Trophoblast cell (in vitro differentiated cells and primary cell): ENCODE measurements around the gene HIF1AN.

Experiments used
- DNase-seq, 2 donors: peaks; one replicate each; pipeline ENCODE4 v3.0.0-alpha.2; 2016
- H2AFZ ChIP-seq: 2 replicates; pipeline ENCODE4 v1.6.1; 2013; ENCODE audit warnings: low read length, moderate library complexity, mild to moderate bottlenecking; ENCODE audit not compliant: insufficient read depth, poor library complexity
- H2AK5ac ChIP-seq: 2 replicates; pipeline ENCODE4 v1.6.1; 2013; ENCODE audit warnings: mild to moderate bottlenecking, low read length
- H2BK120ac ChIP-seq: 2 replicates; pipeline ENCODE4 v1.6.1; 2013; ENCODE audit warnings: low read length, mild to moderate bottlenecking, moderate library complexity; ENCODE audit not compliant: insufficient read depth, poor library complexity
- H2BK12ac ChIP-seq: 2 replicates; pipeline ENCODE4 v1.6.1; 2013; ENCODE audit warnings: mild to moderate bottlenecking, low read length, moderate library complexity
- H2BK5ac ChIP-seq: 2 replicates; pipeline ENCODE4 v1.6.1; 2013; ENCODE audit warnings: low read length, low read depth, moderate library complexity, mild to moderate bottlenecking; ENCODE audit not compliant: poor library complexity
- H3K14ac ChIP-seq: 2 replicates; pipeline ENCODE4 v1.6.1; 2013; ENCODE audit warnings: mild to moderate bottlenecking, low read length
- H3K18ac ChIP-seq: 2 replicates; pipeline ENCODE4 v1.6.1; 2013; ENCODE audit warnings: mild to moderate bottlenecking, low read length
- H3K23ac ChIP-seq: 2 replicates; pipeline ENCODE4 v1.6.1; 2013; ENCODE audit warnings: low read length
- H3K27ac ChIP-seq: 2 replicates; pipeline ENCODE4 v1.5.1; 2013; ENCODE audit warnings: low read depth, mild to moderate bottlenecking, inconsistent platforms, low read length, moderate library complexity
- H3K27me3 ChIP-seq: 2 replicates; pipeline ENCODE4 v1.6.1; 2013; ENCODE audit warnings: inconsistent platforms, mild to moderate bottlenecking, low read length, moderate library complexity; ENCODE audit not compliant: insufficient read depth
- H3K36me3 ChIP-seq, 2 experiments: 1 replicate in 1 of 2; 2 replicates in 1 of 2; pipeline ENCODE4 v1.6.1; 2013; ENCODE audit warnings: low read length in 2 of 2, mild to moderate bottlenecking in 2 of 2, moderate library complexity in 1 of 2; ENCODE audit not compliant: insufficient read depth in 2 of 2, control insufficient read depth in 1 of 2
- H3K4ac ChIP-seq: 2 replicates; pipeline ENCODE4 v1.6.1; 2013; ENCODE audit warnings: low read depth, mild to moderate bottlenecking, low read length, moderate library complexity
- H3K4me1 ChIP-seq, 2 experiments: 1 replicate in 1 of 2; 2 replicates in 1 of 2; pipeline ENCODE4 v1.6.1; 2013; ENCODE audit warnings: low read length in 2 of 2, mild to moderate bottlenecking in 2 of 2, moderate library complexity in 1 of 2; ENCODE audit not compliant: insufficient read depth in 2 of 2, control insufficient read depth in 1 of 2
- H3K4me2 ChIP-seq: 2 replicates; pipeline ENCODE4 v1.6.1; 2013; ENCODE audit warnings: inconsistent platforms, mild to moderate bottlenecking, low read length, moderate library complexity
- H3K4me3 ChIP-seq: 2 replicates; pipeline ENCODE4 v1.5.1; 2013; ENCODE audit warnings: mild to moderate bottlenecking, low read depth, low read length, inconsistent platforms
- H3K79me1 ChIP-seq: one replicate; pipeline ENCODE4 v1.6.1; 2013; ENCODE audit warnings: low read length
- H3K79me2 ChIP-seq: 2 replicates; pipeline ENCODE4 v1.6.1; 2013; ENCODE audit warnings: low read length, mild to moderate bottlenecking; ENCODE audit not compliant: control insufficient read depth, insufficient read depth, poor library complexity
- H3K9ac ChIP-seq: 2 replicates; pipeline ENCODE4 v1.6.1; 2013; ENCODE audit warnings: mild to moderate bottlenecking, low read length
- H3K9me3 ChIP-seq: 2 replicates; pipeline ENCODE4 v1.6.1; 2013; ENCODE audit warnings: low read depth, mild to moderate bottlenecking, control low read depth, inconsistent platforms, low read length; ENCODE audit not compliant: insufficient read depth
- H4K12ac ChIP-seq: 2 replicates; pipeline ENCODE4 v1.6.1; 2013; ENCODE audit warnings: low read depth, mild to moderate bottlenecking, low read length, moderate library complexity
- H4K8ac ChIP-seq: 2 replicates; pipeline ENCODE4 v1.6.1; 2013; ENCODE audit warnings: low read depth, mild to moderate bottlenecking, low read length, moderate library complexity
- H4K91ac ChIP-seq: one replicate; pipeline ENCODE4 v1.6.1; 2013; ENCODE audit warnings: low read depth, mild to moderate bottlenecking, low read length, moderate library complexity
- WGBS: extraction: QIAGEN DNeasy Blood & Tissue Kit; methylation state at CpG from one replicate; pipeline ENCODE4 v1.1.7; 2013; ENCODE audit warnings: missing lambda C conversion rate; ENCODE audit not compliant: insufficient read length, insufficient coverage; ENCODE audit errors: extremely low coverage; 5-methylcytosine and 5-hydroxymethylcytosine counted together

Gene HIF1AN

DNA sequence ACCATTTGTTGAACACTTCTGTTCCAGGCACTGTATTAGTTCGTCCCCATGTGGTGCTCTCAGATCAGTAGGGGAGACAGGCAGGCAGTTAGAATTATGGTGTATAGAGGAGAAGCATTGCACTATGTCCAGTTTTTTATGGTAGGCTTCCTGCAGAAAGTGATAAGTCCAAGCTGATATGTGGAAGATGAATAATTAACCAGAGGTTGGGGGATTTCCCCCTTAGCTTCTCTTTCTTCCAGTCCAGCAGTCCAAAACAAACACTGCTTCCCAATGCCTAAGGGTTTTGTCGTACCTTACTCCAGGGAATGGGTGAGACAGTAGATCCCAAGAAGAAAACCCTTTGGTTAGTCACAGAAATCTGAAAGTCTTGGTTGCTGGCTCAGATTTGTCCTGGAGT, 19.2 kb downstream of the HIF1AN start:
- no peak overlapping the region for H3K9ac ChIP-seq
- H2AK5ac ChIP-seq: no peak overlapping the region
- no peak overlapping the region for H3K4me2 ChIP-seq
- no peak overlapping the region for H2BK5ac ChIP-seq
- H3K79me1 ChIP-seq: no peaks in the 10 kb centered on the region
- H3K23ac ChIP-seq: no peak overlapping the region
- H3K4ac ChIP-seq: no peak overlapping the region
- no peak overlapping the region for H2BK12ac ChIP-seq
- H3K36me3 ChIP-seq: peaks cover 4 to 19% of the 10 kb centered on the region in 2 experiments
- H4K91ac ChIP-seq: no peak overlapping the region
- no peak overlapping the region for H3K27ac ChIP-seq
- no CpG with 5 or more reads among the region's 2 CpGs for WGBS
- no peaks in the 10 kb centered on the region for H3K27me3 ChIP-seq
- no peaks in the 10 kb centered on the region for H3K9me3 ChIP-seq
- no peak overlapping the region for H4K12ac ChIP-seq
- H2BK120ac ChIP-seq: no peak overlapping the region
- no peak overlapping the region for H2AFZ ChIP-seq
- no peak overlapping the region for H3K4me3 ChIP-seq
- H3K79me2 ChIP-seq: no peaks in the 10 kb centered on the region
- no peak for DNase-seq
- no peak overlapping the region for H3K18ac ChIP-seq
- peaks cover 0 to under 1% of the 10 kb centered on the region in 2 experiments for H3K4me1 ChIP-seq
- H4K8ac ChIP-seq: no peak overlapping the region
- H3K14ac ChIP-seq: no peak overlapping the region

DNA sequence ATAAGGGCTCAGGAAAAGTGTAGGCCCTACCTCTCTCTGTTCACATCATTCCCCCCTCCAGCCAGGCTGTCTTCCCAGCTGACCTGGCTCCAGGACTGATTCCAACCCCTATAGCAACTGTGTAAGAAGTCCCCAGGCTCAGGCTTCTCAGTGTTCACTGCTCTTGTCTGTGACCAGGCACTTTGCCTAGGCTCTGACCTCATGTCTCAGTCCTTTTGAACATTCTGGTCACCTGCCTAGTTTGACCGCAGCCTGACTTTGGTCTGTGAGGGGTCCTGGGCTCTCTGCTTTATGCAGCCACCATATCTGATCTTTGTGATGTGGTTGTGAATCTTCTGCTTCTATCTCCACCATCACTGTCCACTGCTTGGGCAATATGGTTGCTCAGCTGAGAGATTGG, 24.5 kb downstream of the HIF1AN start:
- H2AFZ ChIP-seq: no peak overlapping the region
- H2BK12ac ChIP-seq: no peak overlapping the region
- H3K23ac ChIP-seq: no peak overlapping the region
- no peak overlapping the region for H3K14ac ChIP-seq
- no peak overlapping the region for H3K18ac ChIP-seq
- WGBS: no CpG with 5 or more reads among the region's 1 CpG
- H3K27me3 ChIP-seq: no peaks in the 10 kb centered on the region
- no peak overlapping the region for H3K4me2 ChIP-seq
- peak in 1 of 2 donors; percentile 36 for DNase-seq
- H3K4ac ChIP-seq: no peak overlapping the region
- H4K12ac ChIP-seq: no peak overlapping the region
- no peak overlapping the region for H3K4me3 ChIP-seq
- peaks cover 13 to 22% of the 10 kb centered on the region in 2 experiments for H3K4me1 ChIP-seq
- H4K91ac ChIP-seq: no peak overlapping the region
- no peaks in the 10 kb centered on the region for H3K79me1 ChIP-seq
- no peak overlapping the region for H4K8ac ChIP-seq
- no peak overlapping the region for H2AK5ac ChIP-seq
- no peak overlapping the region for H2BK120ac ChIP-seq
- no peak overlapping the region for H3K27ac ChIP-seq
- peaks cover 2% of the 10 kb centered on the region for H3K9me3 ChIP-seq
- H2BK5ac ChIP-seq: no peak overlapping the region
- no peaks in the 10 kb centered on the region for H3K79me2 ChIP-seq
- H3K36me3 ChIP-seq: peaks cover 0 to 5% of the 10 kb centered on the region in 2 experiments
- H3K9ac ChIP-seq: no peak overlapping the region

DNA sequence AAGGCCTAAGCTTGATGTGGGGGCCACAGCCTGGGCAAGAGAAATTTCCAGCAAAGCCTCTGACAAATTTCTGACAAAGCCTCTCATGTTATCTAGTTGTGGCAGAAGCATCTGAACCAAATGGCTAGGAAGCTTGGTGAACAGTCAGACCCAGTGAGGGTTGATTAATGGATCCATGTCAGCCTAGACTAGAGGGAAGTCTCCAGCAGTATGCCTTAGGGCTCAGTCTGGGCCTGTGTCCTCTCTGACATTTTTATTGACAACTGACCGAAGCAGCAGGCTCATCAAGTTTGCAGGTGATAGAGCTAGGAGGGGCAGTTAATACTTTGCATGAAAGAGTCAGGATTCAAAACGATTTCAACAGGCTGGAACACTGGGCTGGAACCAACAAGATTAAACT, 25.3 kb downstream of the HIF1AN start:
- H3K4ac ChIP-seq: no peak overlapping the region
- no CpG with 5 or more reads among the region's 2 CpGs for WGBS

DNA sequence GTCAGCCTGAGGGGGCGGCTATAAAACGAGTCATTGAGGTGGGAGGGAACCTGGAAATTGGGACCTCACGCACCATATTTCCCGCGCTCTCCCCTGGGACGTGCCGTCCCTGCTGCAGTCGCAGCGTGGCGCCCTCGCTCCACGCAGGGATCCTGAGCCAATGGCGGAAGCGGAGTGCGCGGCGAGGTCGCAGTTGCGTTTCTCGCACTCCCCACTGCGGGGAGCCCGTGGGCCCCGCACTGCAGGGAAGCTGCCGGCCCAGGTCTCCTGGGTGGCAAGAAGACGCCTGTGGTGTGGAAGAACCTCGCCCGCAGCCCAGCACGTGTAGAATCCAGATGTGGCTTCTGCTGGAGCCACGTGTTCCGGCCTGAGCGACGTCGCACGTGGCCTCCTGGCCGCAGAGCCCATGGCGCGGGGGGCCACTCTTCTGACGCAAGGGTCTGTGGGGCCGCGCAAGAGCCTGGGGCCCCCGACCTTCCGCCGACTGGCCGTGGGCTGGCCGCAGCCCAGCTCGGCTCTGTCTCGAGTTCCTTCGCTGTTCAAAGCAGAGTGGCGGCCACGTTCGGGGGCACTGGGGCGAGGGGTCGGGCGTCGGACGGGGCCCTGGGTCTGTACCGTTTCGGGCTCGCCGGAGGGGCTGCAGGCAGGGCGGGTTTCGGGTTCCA, 26.4 kb downstream of the HIF1AN start:
- DNase-seq: peak; percentile 65 to 85
- Histone ChIP-seq H3K4me2 (no peak overlapping the region), H4K91ac (no peak overlapping the region), H3K79me1 (no peaks in the 10 kb centered on the region), H2BK12ac (no peak overlapping the region), H3K79me2 (no peaks in the 10 kb centered on the region), H3K27me3 (no peaks in the 10 kb centered on the region), H3K27ac (no peak overlapping the region), H3K36me3 (peaks cover 0 to 2% of the 10 kb centered on the region in 2 experiments), H3K18ac (no peak overlapping the region), H3K4me1 (peaks cover 13 to 22% of the 10 kb centered on the region in 2 experiments), H3K9me3 (peaks cover 2% of the 10 kb centered on the region), H4K8ac (no peak overlapping the region), H2AFZ (no peak overlapping the region), H2BK5ac (no peak overlapping the region), H3K4ac (no peak overlapping the region), H3K9ac (no peak overlapping the region), H2AK5ac (no peak overlapping the region), H3K23ac (no peak overlapping the region), H3K14ac (no peak overlapping the region), H4K12ac (no peak overlapping the region), H2BK120ac (no peak overlapping the region), H3K4me3 (no peak overlapping the region)
- no CpG with 5 or more reads among the region's 62 CpGs for WGBS

More for the DNA sequence above, 25.3 kb downstream of the HIF1AN start:
- Histone ChIP-seq H3K14ac (no peak overlapping the region), H2BK12ac (no peak overlapping the region), H2AK5ac (no peak overlapping the region), H2BK5ac (no peak overlapping the region), H3K27me3 (no peaks in the 10 kb centered on the region), H3K18ac (no peak overlapping the region), H2AFZ (no peak overlapping the region), H3K23ac (no peak overlapping the region), H3K4me2 (no peak overlapping the region), H3K79me2 (no peaks in the 10 kb centered on the region), H3K27ac (no peak overlapping the region), H3K9ac (no peak overlapping the region), H3K9me3 (peaks cover 2% of the 10 kb centered on the region), H4K8ac (no peak overlapping the region), H4K12ac (no peak overlapping the region), H4K91ac (no peak overlapping the region), H2BK120ac (no peak overlapping the region), H3K36me3 (peaks cover 0 to 4% of the 10 kb centered on the region in 2 experiments), H3K4me1 (peaks cover 13 to 22% of the 10 kb centered on the region in 2 experiments), H3K4me3 (no peak overlapping the region), H3K79me1 (no peaks in the 10 kb centered on the region)
- no peak for DNase-seq
